Measurements from ENCODE around the gene TRIM71. TPM values are rescaled to one million over a fixed set of nuclear protein-coding genes. Genes with fewer than 3 reads are reported as not detected.
"Not testable (repeated sequence)": the region's sequence is repeated elsewhere in the genome, so short reads cannot be mapped to it uniquely, and the experiment has no call there.

Gene TRIM71
- polyA plus RNA-seq, 5 donors: 4.8 to 7.9 (median 7.1) TPM

DNA sequence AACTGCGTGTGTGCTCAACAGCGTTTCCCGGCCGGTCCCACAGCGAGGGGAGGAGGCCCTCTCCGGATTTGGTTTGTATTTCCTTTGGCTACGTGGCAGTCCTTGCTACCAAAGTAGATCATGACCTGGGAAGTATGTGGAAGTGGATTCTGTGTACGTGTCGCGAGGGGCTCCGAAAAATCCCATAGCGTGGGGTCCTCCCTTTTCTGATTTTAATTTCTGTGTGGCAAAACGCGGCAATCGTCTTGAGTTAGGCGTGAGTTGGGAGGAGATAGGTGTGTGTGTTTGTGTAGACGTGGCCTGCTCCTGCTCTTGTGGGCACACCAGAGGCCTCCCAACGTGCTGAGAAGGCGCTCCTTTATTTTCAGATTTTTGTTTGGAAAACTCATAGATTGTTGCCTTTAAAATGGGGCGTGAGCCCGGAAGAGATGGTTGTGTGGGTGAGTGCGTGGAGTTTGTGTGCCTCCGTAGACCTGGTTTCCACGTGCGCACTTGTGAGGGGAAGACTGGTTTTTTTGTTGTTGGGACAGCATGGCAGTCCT, 1.2 kb downstream of the TRIM71 start:
- no peak for DNase-seq

DNA sequence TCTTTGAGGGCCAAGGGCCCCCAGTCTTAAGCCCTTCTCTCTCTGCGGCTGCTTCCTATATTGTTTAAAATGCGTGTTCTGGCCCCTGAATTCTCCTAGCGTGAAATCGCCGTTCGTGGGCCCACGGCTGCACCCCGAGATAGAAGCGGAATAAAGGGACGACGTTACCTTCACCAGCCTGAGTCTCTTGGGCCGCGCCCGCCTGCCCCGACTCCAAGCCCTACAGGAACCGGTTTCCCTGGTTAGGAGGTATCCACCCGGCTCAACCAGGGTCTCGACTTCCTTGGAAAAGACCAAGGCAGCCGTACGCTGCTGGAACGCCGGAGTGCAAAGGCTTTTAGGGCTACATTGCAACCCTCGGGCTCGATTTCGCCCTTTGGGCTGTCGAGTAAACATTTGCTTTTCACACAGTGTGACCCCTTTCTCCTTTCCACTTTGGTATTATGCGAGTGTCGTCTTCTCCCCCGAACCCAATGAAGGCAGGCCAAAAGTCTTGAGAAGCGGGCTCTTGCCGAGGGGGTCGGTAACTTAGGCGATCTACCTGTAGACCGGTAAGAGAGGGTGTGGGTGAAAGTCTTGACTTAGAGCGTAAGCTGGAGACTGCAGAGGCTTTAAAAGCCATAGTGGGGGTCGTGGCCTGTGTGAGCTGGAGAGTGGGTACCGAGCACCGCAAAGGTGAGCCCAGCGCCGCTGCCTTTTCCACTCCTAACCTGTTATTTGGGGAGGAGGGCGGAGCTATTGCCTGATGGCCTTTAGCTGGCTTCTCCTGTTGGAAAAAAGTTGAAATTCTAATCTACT, 2.0 kb downstream of the TRIM71 start:
- no peak for DNase-seq

GRCh38 chr3:32820430-32820829, 2.6 kb downstream of the TRIM71 start:
- no peak for DNase-seq

- no peak for DNase-seq
Measured at GRCh38 chr3:32820971-32821685, 3.3 kb downstream of the TRIM71 start.

- DNase-seq: no peak
Measured at GRCh38 chr3:32821686-32822296, 4.0 kb downstream of the TRIM71 start.

GRCh38 chr3:32822609-32823498, 5.1 kb downstream of the TRIM71 start:
- no peak for DNase-seq

DNA sequence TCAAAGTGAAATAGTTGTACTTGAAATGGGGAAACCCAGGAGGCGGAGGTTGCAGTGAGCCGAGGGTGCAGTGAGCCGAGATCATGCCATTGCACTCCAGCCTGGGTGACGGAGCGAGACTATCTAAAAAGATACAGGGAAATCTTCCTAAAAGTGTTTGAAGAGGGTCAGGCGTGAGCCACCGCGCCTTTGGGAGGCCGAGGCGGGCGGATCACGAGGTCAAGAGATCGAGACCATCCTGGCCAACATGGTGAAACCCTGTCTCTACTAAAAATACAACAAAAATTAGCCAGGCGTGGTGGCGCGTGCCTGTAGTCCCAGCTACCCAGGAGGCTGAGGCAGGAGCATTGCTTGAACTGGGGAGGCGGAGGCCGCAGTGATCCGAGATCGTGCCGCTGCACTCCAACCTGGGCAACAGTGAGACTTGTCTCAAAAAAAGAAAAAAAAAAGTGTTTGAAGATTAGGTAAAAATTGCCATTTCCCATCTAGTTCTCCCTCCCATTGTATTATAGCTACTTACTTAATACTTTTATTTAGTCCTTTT, 5.9 kb downstream of the TRIM71 start:
- DNase-seq: not testable (repeated sequence)

DNA sequence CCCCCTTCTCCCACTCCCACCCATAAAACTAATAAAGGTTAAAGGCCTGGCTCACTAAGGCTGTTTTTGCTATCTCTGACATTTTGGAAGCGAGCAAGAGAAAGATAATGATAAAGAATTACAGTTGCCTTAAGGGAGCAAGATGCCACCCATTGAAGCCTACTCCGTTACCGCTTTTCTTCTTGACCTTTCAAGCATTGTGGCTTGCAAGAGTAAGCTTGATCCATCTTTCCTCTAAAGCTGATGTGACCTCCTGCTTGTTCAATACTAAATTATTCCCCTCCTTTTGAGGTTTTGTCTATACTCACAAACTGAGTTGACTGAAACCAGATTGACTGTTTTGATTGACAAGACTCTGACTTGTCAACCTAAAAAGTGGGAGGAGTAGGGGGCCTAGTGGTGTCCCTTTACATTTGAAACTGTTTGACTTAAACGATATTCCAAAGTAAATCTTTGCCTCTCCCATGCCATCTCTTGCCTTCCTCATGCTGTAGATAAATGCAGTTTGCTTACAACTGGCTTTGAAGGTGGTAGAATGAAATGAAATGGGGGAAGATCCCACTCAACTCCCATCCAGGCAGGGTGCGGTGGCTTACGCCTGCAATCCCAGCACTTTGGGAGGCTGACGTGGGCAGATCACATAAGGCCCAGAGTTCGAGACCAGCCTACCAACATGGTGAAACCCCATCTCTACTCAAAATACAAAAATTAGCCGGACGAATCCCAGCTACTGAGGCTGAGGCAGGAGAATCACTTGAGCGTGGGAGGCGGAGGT, 8.0 kb downstream of the TRIM71 start:
- DNase-seq: no peak

GRCh38 chr3:32831062-32831461, 13.3 kb downstream of the TRIM71 start:
- DNase-seq: no peak

GRCh38 chr3:32831791-32832190, 14.0 kb downstream of the TRIM71 start:
- no peak for DNase-seq

DNA sequence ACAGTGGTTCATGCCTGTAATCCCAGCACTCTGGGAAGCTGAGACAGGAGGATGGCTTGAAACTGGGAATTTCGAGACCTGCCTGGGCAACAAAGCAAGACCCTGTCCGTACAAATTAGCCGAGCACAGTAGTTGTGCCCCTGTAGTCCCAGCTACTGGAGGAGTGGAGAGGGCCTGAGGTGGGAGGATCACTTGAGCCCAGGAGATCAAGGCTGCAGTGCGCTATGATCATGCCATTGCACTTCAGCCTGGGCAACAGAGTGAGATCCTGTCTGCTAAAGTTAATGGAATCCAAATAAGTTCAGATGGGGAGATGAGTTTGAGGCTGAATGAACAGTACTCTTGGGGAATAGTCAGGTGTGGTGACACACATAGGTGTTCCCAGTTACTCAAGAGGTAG, 14.4 kb downstream of the TRIM71 start:
- no peak for DNase-seq

- DNase-seq: no peak
Measured at GRCh38 chr3:32835049-32835371, 17.2 kb downstream of the TRIM71 start.

GRCh38 chr3:32835961-32836360, 18.2 kb downstream of the TRIM71 start:
- no peak for DNase-seq

GRCh38 chr3:32836601-32837000, 18.8 kb downstream of the TRIM71 start:
- no peak for DNase-seq

DNA sequence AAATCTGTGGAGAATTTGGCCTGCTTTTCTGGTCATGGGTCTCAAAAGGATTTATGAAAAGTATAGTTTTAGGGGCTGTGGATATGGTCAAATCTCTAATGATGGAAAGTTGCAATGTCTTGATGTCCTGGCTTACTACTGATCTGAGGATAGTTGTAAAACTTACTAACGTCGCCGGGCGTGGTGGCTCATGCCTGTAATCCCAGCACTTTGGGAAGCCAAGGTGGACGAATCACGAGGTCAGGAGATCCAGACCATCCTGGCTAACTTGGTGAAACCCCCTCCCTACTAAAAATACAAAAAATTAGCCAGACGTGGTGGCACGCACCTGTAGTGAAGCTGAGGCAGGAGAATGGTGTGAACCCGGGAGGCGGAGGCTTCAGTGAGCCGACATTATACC, 19.6 kb downstream of the TRIM71 start:
- DNase-seq: no peak

DNA sequence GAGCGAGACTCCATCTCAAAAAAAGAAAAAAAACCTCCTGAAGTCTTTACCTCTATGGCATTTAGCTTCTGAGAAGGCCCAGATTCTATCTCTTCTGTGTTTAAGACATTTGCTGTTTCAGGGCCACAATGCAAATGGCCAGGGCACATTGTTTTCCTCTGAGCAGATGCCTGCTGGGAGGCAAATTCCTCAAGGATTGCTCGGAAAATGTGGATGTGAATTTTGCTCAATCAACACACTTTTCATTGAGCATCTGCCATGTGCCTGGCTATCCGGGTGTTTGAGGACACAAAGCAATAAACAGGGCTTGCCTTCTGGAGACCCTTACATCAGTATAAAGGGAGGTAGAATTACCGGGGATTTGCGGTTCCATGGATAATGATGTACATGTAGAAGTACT, 20.0 kb downstream of the TRIM71 start:
- no peak for DNase-seq

DNA sequence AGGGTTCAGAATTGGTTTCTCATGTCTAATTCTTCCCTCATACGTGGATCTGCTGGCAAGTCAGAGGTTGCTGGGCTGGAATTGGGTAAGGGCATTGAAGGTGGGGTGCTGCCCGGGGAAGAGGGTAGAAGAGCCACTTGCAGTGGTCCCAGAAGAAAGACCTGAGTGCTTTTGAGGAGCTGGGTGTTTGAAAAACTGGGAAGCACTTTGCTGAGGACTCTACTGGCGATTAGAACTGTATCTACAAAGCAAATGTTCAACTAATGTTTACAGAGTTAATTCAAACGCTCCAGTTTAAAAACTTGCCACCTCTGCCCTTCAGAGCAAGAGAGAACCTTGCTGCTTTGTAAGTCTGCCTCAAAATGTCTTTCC, 21.9 kb downstream of the TRIM71 start:
- DNase-seq: no peak

DNA sequence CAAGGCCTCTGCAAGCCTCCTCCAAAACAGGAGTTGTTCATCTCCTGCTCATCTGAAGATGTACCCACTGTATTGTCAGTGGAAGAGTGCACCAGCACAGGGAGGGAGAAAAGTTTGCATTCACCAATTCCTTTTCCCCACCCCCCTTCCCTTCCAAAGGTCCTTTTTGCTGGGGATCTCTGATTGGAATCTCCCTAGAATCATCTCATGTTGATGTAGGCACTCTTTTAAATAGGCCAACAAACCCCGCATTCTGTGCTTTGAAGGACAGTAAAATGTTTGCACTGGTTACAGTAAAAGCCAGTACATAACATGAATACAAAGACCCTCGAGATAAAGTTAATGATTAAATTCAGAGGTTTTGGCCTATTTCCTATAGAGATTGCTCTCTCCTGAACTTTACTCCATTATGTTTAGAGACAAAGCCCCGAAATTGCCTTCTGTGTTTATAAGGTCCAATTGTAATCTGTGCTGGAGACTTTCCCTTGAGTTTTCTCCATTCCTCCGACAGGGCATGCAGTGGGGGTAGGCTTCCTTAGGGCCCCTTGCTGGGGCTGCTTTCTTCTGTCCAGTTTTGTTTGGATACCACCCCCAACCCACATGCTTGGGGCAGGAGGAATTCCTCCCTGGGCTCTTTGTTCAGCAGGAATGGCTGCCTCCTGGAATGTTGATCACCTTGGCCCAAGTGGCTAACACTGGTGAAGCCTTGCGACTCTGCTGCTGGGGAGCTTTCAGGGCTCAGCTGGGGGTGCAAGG, 22.5 kb downstream of the TRIM71 start:
- no peak for DNase-seq

DNA sequence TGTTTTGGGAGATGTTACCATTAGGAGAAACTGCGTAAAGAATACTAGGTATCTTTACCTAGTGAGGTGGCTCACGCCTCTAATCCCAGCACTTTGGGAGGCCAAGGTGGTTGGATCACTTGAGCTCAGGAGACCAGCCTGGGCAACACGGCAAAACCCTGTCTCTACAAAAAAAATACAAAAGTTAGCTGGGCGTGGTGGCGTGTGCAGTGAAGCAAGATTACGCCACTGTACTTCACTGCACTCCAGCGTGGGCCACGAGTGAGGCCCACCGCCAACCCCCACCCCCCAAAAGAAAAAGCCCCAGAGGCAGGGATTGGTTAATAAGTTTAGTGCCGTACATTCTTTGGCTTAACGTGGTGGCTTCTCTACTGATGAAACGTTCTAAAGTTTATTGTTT, 23.5 kb downstream of the TRIM71 start:
- no peak for DNase-seq

Data from right lung (tissue), 5 donors.